NT2/D1 (cell line): ENCODE results near the gene TMEM235.

ENCODE experiments used
- DNase-seq: peaks from one replicate; pipeline ENCODE4 v3.0.0-alpha.2; 2011; ENCODE audit warnings: low read depth, low spot score
- H3K27me3 ChIP-seq: 2 replicates; pipeline ENCODE4 v1.6.0; 2011; ENCODE audit warnings: mild to moderate bottlenecking; ENCODE audit not compliant: insufficient read length, insufficient read depth
- H3K36me3 ChIP-seq: 2 replicates; pipeline ENCODE4 v1.6.1; 2011; ENCODE audit warnings: mild to moderate bottlenecking, low read length, mixed read lengths; ENCODE audit not compliant: insufficient read depth, insufficient read length
- H3K4me1 ChIP-seq: 2 replicates; pipeline ENCODE4 v1.5.1; 2011; ENCODE audit not compliant: insufficient read depth, insufficient read length
- H3K4me3 ChIP-seq: 2 replicates; pipeline ENCODE4 v1.5.1; 2011; ENCODE audit warnings: low read depth; ENCODE audit not compliant: insufficient read length
- H3K9ac ChIP-seq: 2 replicates; pipeline ENCODE4 v1.6.0; 2011; ENCODE audit warnings: low read depth; ENCODE audit not compliant: insufficient read length
- H3K9me3 ChIP-seq: 2 replicates; pipeline ENCODE4 v1.5.1; 2011; ENCODE audit warnings: mild to moderate bottlenecking, low read length; ENCODE audit not compliant: insufficient read depth
- SUZ12 ChIP-seq: IDR thresholded peaks from 2 replicates; pipeline ENCODE4 v1.6.1; 2011; ENCODE audit not compliant: insufficient read length, insufficient read depth; ENCODE audit errors: extremely low read depth
- YY1 ChIP-seq: IDR thresholded peaks from 2 replicates; pipeline ENCODE4 v1.6.1; 2011; ENCODE audit not compliant: insufficient read length, insufficient read depth
- ZNF274 ChIP-seq: IDR thresholded peaks from 2 replicates; pipeline ENCODE4 v1.6.1; 2011; ENCODE audit warnings: mild to moderate bottlenecking, low read depth, low read length

The TMEM235 gene

DNA sequence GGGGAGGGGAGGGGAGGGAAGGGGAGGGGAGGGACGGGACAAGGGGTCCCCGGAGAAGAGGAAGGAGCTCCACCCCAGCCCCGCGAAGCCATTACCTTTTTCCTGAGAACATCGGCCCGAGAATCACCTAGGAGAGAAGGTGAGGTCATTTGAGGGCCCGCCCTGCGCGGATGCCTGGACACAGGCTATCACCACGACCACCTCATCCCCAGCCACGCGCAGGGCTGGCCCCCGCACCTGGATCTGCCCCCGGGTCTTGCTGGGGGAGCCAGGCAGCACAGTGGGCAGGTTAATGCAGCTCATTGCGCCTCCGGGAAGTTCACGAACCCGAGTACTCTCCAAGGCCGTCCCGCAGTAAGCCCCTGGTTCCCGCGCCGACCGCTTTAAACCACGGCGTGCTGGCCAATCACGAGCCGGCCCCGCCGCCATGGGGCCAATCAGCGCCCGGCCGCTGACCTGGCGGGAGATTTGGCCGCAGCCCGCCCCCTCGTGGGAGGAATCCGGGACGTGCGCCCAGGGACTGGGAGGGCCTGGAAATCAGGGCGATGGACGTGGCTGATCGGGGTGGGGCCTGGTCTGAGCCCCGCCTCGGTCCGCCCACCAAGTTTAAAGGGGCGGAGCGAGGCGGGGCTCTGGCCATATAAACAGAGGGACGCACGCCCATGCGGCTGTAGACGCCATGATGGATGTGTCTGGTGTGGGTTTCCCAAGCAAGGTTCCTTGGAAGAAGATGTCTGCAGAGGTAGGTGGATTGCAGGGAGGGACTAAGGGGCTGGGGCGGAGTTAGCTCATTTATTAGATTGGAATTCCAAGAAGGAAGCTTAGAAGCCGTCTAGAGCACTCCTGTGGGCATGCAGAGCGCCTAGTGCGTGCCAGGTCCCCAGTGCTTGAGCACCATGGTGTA, 44.5 kb upstream of the TMEM235 start, which contains the start of the genes AFMID and TK1:
TSS of gene AFMID (plus strand) at position 671 of the 904 bp plus-strand sequence. CDS start at position 680, 9 bp downstream.
TSS of gene TK1 (minus strand) at position 361 of the 904 bp plus-strand sequence. CDS start at position 303, 58 bp downstream.
- H3K4me3 ChIP-seq, result peak within 1 kb of the TSS; percentile 90
- no peak for TF ChIP-seq SUZ12
- TF ChIP-seq YY1, result peak; percentile 70
- H3K36me3 ChIP-seq, result peaks cover 52% of the 10 kb centered on the region
- peaks cover 16% of the 10 kb centered on the region for H3K4me1 ChIP-seq
- H3K27me3 ChIP-seq, result no peaks in the 10 kb centered on the region
- H3K9ac ChIP-seq, result peak within 1 kb of the TSS; percentile 96
- peak; percentile 92 for DNase-seq
- no peaks in the 10 kb centered on the region for H3K9me3 ChIP-seq

DNA sequence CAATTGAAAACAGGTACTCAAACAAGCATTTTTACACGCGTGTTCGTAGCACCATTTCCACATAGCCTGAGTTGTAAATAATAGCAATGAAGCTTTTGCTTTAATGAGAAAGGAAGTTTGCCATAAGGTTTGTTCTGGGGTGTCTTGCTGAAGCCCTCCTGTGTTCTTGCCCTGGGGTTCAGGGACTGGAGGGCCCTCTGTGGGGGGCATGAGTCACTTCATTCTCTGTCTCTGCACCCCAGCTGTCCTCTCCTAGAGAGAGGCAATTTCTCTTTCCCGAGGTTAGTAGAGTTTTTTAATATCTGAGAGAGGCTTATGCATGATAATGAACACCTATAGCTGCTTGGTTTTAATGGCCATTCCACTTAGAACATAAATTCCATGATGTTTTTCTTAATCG, 34.7 kb upstream of the TMEM235 start:
- Histone ChIP-seq H3K9me3 (no peaks in the 10 kb centered on the region), H3K4me3 (no peak overlapping the region), H3K27me3 (no peaks in the 10 kb centered on the region), H3K9ac (no peak overlapping the region), H3K4me1 (peaks cover 11% of the 10 kb centered on the region), H3K36me3 (peaks cover 45% of the 10 kb centered on the region)
- no peak for DNase-seq
- TF ChIP-seq SUZ12 (no peak), YY1 (no peak), ZNF274 (no peak)

DNA sequence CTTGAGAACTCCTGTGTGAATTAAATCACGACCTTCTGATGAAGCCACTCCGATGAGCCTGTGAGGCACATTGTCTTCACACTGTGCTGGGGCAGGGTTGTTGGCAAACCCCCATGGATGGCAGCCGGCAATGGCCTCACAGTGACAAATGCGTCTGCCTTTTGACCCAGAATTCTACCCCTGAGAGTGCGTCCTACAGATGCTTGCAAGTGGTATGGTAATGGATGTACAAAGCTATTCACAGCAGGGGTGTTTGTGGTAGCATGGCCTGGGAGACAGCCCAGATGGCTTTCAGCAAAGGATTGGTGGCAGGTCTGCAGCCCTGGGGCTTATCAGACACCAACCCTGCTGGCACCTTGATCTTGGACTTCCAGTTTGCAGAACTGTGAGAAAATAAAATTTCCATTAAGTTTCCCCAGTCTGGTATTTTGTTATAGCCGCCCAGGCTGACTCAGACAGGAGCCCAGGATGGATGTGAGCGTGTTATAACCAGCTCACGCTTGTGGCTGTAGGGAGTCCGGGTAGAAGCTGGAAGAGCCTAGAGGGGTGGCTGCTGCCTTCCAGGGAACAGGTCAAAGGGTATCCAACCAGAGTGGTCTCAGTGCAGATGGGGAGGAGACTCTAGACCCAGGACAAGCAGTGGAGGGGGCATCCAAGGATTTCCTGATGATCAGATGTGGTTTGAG, 34.1 kb upstream of the TMEM235 start:
- Histone ChIP-seq H3K9ac (no peak overlapping the region), H3K4me1 (peaks cover 11% of the 10 kb centered on the region), H3K4me3 (no peak overlapping the region), H3K36me3 (peaks cover 44% of the 10 kb centered on the region), H3K27me3 (no peaks in the 10 kb centered on the region), H3K9me3 (no peaks in the 10 kb centered on the region)
- TF ChIP-seq ZNF274 (no peak), SUZ12 (no peak), YY1 (no peak)
- DNase-seq, result peak; percentile 48

DNA sequence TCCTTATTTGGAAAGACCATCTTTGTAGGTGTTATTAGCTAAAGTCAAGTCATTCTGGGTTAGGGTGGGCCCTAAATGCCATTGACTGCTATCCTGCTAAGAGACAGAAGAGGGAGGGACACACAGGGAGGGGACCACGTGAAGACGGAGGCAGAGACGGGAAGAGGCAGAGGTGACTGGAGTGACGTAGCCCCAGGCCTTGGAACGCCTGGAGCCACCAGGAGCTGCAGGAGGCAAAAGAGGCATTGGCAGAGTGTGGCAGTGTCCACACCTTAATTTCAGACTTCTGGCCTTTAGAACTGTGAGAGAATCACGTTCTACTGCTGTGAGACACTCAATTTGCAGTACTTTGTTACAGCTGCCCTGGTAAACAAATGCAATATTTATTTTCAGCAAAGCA, 31.0 kb upstream of the TMEM235 start:
- TF ChIP-seq YY1 (no peak), SUZ12 (no peak), ZNF274 (no peak)

DNA sequence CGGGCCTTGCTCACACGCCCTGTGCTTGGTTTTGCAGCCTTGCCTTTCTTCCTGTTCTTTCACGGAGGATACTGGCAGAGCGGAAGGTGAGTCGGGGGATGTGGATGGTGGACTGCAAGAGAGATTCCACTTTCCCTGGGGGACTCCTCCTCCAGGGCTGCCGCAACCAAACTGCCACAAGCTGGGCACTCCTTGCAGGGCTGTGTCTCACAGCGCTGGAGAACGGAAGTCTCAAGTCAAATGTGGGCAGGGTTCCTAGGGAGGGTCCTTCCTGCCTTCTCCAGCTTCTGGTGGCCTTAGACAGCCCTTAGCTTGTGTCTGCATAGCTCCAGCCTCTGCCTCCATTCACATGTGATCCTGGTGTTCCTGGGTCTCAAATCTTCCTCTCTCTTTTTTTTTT, 28.8 kb upstream of the TMEM235 start:
- TF ChIP-seq SUZ12, result no peak
- no peak for TF ChIP-seq YY1
- TF ChIP-seq ZNF274, result no peak
- Histone ChIP-seq H3K27me3 (no peaks in the 10 kb centered on the region), H3K36me3 (peaks cover 61% of the 10 kb centered on the region), H3K4me3 (no peak overlapping the region), H3K9me3 (no peaks in the 10 kb centered on the region), H3K4me1 (peaks cover 2% of the 10 kb centered on the region), H3K9ac (no peak overlapping the region)
- no peak for DNase-seq

More for the DNA sequence above, 31.0 kb upstream of the TMEM235 start:
- Histone ChIP-seq H3K9ac (no peak overlapping the region), H3K4me3 (no peak overlapping the region), H3K27me3 (no peaks in the 10 kb centered on the region), H3K9me3 (no peaks in the 10 kb centered on the region), H3K36me3 (peaks cover 53% of the 10 kb centered on the region), H3K4me1 (peaks cover 9% of the 10 kb centered on the region)
- no peak for DNase-seq

DNA sequence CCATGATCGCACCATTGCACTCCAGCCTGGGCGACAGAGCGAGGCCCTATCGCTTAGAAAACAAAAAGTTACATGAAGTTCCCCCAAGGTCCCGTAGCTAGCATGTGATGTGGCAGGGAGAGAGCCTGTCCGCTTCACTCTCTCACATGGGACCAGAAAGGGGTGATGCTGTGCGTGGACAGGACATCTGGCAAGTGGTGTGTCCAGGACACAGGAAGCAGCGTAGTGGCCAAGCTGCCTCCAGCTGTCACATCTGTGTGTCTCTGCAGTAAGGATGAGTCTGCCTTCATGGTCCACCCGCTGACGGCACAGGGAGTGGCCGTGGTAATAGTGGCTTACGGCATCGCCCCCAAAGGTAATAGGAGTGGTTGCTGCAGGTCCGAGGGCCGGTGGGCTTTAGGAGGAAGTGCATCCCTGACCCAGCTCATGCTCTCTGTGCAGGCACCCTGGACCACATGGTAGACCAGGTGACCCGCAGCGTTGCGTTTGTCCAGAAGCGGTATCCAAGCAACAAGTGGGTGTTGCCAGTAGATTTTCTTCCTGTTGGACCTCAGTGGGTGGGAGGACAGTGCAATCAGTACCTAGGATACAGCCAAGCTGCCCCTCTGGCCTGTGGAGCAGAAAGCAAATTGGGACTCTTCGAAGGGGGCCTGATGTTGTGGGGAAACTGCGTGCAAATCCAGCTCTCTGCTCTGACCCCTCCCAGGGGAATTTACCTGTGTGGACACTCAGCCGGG, 26.9 kb upstream of the TMEM235 start:
- DNase-seq, result no peak
- Histone ChIP-seq H3K4me1 (no peaks in the 10 kb centered on the region), H3K9me3 (no peaks in the 10 kb centered on the region), H3K9ac (no peak overlapping the region), H3K4me3 (no peak overlapping the region), H3K27me3 (no peaks in the 10 kb centered on the region), H3K36me3 (peaks cover 50% of the 10 kb centered on the region)
- TF ChIP-seq YY1 (no peak), ZNF274 (no peak), SUZ12 (no peak)
